Fibroblast of villous mesenchyme (primary cell): ENCODE measurements around the gene SPON1. TPM values are rescaled to one million over a fixed set of nuclear protein-coding genes. Genes with fewer than 3 reads are reported as not detected.
A peak's percentile ranks its signal among the peaks of the same experiment; 100 is the strongest.

Experiments used
- DNase-seq: peaks from one replicate; pipeline ENCODE4 v3.0.0-alpha.2; 2010; ENCODE audit warnings: low read depth
- H3K4me3 ChIP-seq: 2 replicates; pipeline ENCODE4 v1.5.1; 2011; ENCODE audit warnings: low read depth, mild to moderate bottlenecking, low read length
- total RNA-seq: library from RNA; depleted of rRNA; stranded (reverse); fragments of >200 nt; gene quantifications from 2 replicates; pipeline ENCODE4 v1.2.3, GENCODE V29; 2012
- TF ChIP-seq, protein P1 (sequence below): IDR thresholded peaks from 2 replicates; pipeline ENCODE4 v1.5.1; 2012; ENCODE audit warnings: low read depth, mild to moderate bottlenecking, low read length; ENCODE audit not compliant: insufficient read depth

The SPON1 gene
- total RNA-seq, 1 donor: 0.43 TPM

DNA sequence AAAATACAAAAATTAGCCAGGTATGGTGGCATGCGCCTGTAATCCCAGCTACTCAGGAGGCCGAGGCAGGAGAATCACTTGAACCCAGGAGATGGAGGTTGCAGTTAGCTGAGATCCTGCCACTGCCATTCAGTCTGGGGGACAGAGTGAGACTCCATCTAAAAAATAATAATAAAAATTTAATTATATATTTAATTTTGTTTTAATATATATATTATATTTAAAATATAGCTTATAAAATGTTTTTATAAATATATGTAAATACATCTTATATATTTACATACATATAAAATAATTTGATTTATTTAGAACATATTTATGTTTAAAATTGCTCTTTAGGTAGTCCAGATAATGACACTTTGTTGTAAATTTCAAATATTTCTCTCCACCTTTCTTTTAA is 82.9 kb downstream of the SPON1 start:
- TF ChIP-seq, protein P1, sequence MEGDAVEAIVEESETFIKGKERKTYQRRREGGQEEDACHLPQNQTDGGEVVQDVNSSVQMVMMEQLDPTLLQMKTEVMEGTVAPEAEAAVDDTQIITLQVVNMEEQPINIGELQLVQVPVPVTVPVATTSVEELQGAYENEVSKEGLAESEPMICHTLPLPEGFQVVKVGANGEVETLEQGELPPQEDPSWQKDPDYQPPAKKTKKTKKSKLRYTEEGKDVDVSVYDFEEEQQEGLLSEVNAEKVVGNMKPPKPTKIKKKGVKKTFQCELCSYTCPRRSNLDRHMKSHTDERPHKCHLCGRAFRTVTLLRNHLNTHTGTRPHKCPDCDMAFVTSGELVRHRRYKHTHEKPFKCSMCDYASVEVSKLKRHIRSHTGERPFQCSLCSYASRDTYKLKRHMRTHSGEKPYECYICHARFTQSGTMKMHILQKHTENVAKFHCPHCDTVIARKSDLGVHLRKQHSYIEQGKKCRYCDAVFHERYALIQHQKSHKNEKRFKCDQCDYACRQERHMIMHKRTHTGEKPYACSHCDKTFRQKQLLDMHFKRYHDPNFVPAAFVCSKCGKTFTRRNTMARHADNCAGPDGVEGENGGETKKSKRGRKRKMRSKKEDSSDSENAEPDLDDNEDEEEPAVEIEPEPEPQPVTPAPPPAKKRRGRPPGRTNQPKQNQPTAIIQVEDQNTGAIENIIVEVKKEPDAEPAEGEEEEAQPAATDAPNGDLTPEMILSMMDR: no peak
- DNase-seq: no peak
- no peak overlapping the region for H3K4me3 ChIP-seq

DNA sequence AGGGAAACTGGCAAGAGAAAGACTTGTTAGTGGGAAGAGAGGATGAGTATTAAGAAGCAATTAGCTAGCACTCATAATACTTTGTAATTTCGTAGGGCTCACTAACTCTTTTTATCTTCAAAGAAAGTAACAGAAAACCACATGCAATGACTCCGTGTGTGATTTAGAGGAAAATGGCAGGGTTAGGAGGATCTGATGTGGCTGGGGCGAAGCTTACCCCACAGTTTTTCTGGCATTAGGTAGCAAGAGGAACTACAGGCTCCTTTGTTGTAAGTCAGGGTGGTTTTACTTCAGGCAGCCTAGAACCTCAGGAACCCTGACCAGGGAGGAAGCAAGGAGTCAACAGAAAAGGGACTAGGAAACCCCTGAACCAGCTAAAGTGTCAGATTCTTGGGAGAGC is 89.7 kb downstream of the SPON1 start:
- TF ChIP-seq, protein P1: no peak
- DNase-seq: no peak
- no peak overlapping the region for H3K4me3 ChIP-seq

DNA sequence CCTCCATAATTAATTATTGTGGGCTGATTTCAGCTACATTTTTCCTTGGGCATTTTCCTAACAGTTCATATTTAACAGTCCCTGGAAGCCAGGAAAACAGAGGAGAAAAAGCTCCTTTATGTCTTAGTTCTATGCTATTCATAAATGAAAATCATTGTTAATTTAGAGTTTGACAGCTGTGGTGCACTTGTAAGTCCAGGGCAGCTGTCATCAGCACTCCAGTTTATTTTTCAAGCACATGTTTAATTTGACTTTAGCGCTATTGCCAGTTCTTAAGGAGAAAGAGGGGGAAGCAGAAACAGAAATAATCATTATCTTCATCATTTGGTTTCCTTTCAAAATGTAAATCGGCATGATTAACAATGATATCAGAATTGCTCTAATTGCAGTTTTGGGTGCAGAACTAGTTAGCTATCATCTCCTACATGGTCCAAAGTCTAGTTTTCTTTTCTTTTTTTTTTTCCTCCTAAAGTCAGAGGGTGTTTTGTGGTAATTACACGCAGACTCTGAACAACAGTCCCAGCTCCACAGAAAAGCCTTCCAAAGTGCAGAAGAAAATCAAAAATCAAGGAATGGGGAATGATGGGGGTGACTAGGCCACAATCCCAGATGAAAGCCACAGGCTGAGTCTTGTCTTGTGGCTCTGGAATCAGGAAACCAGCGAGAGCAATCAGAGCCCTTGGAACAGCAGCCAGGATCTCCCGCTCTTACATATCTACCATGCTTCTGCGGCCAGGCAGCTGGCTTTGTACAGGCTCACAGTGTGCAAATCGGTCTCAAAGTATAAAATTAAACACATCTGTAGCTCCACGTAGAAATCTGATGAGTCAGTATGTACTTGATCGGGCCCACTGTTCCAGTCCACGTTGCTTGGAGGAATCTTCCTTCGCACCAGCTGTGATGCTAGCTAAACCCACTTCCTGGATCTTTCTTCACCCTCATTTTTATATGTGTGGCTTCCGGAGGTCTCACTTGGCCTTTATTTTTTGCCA is 91.9 kb downstream of the SPON1 start:
- peak; percentile 7 for DNase-seq
- TF ChIP-seq, protein P1: no peak
- H3K4me3 ChIP-seq: no peak overlapping the region

DNA sequence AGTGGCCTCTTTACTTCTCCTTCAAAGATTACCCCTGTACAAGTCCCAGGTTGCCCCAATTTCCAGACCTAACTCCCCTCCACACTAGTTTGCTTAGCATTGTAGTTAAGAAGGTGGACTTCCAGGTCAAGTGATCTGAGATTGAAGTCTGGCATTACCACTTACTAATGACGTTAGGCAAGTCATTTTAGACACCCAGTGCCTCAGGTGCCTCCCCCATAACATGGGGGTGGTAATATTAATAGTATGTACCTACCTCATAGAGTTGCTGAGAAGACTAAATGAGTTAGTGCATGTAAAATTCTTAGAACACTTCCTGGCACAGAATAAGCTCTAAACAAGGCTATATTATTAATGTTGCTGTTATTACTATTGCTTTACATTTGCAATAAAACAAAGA is 93.4 kb downstream of the SPON1 start:
- TF ChIP-seq, protein P1: no peak
- no peak for DNase-seq
- H3K4me3 ChIP-seq: no peak overlapping the region

DNA sequence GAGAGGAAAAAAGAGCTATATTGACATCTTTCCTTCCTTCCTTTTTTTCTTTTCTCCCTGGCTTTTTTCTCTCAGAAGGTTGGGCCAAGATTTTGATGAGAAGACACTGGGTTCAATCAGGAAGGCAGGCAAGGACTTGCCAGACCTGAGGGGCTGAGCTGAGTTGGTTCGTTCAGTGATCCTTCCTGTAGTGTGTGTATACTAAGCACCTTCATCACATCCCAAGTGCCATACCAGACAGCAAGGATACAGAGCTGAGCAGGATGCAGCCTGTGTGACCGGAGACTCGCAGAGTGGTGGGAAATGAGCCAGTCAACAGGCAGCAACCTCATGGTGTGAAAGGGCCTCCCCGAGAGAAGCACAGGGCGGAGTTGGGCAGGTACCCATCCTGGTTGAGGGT is 95.5 kb downstream of the SPON1 start:
- H3K4me3 ChIP-seq: no peak overlapping the region
- no peak for DNase-seq
- TF ChIP-seq, protein P1: no peak

DNA sequence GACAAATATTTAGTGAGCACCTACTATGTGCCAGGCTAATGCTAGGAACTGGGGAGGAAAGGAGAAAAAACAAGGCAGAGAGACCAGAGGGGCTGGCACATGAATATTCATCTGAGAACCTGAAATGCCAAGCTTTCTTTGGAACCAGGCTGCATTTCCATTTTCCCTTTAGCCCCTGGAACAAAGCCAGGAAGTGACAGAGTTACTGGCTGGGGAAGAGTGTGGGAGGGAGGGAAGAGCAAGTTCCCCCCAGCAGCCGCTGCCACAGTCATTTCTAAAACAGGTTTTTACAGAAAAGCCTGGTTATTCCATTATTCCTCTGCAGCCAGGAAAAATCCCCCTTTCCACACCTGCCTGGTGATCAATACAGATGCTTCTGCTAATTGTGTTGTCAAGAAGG is 97.0 kb downstream of the SPON1 start:
- no peak for DNase-seq
- H3K4me3 ChIP-seq: no peak overlapping the region
- TF ChIP-seq, protein P1: no peak
